ENCODE measurements around the gene SCN4B.
A peak's percentile ranks its signal among the peaks of the same experiment; 100 is the strongest.

Gene SCN4B

GRCh38 chr11:118152020-118152551 lies 537 bp downstream of the SCN4B start:
- DNase-seq (ENCODE audit: low spot score) = no peak

GRCh38 chr11:118151431-118151830 lies 1.2 kb downstream of the SCN4B start:
- DNase-seq (ENCODE audit: low spot score) = no peak

- no peak for DNase-seq (ENCODE audit: low spot score)
These were observed 3.1 kb downstream of the SCN4B start for GRCh38 chr11:118149493-118149892.

- DNase-seq (ENCODE audit: low spot score) = no peak
These were observed 3.8 kb downstream of the SCN4B start for GRCh38 chr11:118148856-118149255.

GRCh38 chr11:118148240-118148639 lies 4.4 kb downstream of the SCN4B start:
- DNase-seq (ENCODE audit: low spot score) = no peak

GRCh38 chr11:118147502-118147901 lies 5.1 kb downstream of the SCN4B start:
- no peak for DNase-seq (ENCODE audit: low spot score)

- no peak for DNase-seq (ENCODE audit: low spot score)
These were observed 6.1 kb downstream of the SCN4B start for GRCh38 chr11:118146554-118146953.

- peak; percentile 94 for DNase-seq (ENCODE audit: low spot score)
These were observed 7.1 kb downstream of the SCN4B start for GRCh38 chr11:118145285-118146227.

- no peak for DNase-seq (ENCODE audit: low spot score)
These were observed 8.0 kb downstream of the SCN4B start for GRCh38 chr11:118144301-118145268.

- DNase-seq (ENCODE audit: low spot score) = no peak
These were observed 8.9 kb downstream of the SCN4B start for GRCh38 chr11:118143661-118144185.

GRCh38 chr11:118142809-118143208 lies 9.8 kb downstream of the SCN4B start:
- no peak for DNase-seq (ENCODE audit: low spot score)

GRCh38 chr11:118142081-118142480 lies 10.5 kb downstream of the SCN4B start:
- DNase-seq (ENCODE audit: low spot score) = no peak

- DNase-seq (ENCODE audit: low spot score) = no peak
These were observed 13.0 kb downstream of the SCN4B start for GRCh38 chr11:118139578-118139977.

GRCh38 chr11:118138839-118139420 lies 13.7 kb downstream of the SCN4B start:
- DNase-seq (ENCODE audit: low spot score) = no peak

- no peak for DNase-seq (ENCODE audit: low spot score)
These were observed 15.8 kb downstream of the SCN4B start for GRCh38 chr11:118136801-118137200.

GRCh38 chr11:118136341-118136740 lies 16.3 kb downstream of the SCN4B start:
- DNase-seq (ENCODE audit: low spot score) = no peak

GRCh38 chr11:118135796-118136165 lies 16.8 kb downstream of the SCN4B start:
- DNase-seq (ENCODE audit: low spot score) = no peak

- DNase-seq (ENCODE audit: low spot score) = no peak
These were observed 17.4 kb downstream of the SCN4B start for GRCh38 chr11:118135051-118135795.

GRCh38 chr11:118133816-118134215 lies 18.8 kb downstream of the SCN4B start:
- DNase-seq (ENCODE audit: low spot score) = no peak

GRCh38 chr11:118132385-118133151 lies 20.1 kb downstream of the SCN4B start:
- DNase-seq (ENCODE audit: low spot score) = no peak
